ENCODE data around the gene SH2D2A.

DNA sequence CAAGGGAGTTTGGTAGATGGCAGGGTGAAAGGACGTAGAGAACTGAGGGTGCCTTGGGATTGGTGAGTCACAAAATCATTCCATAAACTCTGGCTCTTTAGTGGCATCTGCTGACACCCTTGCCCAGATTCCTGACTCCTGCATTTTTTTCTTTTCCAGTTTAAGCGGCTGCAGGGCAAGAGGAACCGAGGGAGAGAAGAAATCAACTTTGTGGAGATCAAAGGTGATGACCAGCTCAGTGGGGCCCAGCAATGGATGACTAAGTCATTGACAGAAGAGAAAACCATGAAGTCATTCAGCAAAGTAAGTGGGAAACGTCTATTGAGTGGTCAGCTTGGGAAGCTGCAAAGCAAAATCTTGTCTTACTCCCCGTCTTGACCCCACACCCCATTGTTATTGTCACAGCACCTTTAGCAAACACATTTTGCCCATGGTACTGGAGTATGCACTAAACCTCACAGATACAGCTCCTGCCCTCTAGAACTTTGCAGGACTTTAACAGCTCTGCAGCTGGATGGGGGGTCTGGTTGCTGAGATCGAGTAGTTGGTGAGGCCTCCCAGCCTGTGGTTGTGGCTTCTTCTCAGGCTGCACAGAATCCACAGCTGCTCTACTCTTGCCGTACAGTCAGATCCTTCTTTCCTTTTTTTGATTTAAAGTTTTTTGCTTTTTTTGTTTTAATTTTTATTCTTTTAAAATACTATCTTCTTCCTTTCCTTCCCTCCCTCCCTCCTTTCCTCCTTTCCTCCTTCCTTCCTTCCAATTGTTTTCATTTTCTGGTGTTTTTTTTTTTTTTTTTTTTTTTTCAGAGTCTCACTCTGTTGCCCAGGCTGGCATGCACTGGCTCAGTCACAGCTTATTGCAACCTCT, 21.9 kb downstream of the SH2D2A start:
- TF ChIP-seq, protein P1, sequence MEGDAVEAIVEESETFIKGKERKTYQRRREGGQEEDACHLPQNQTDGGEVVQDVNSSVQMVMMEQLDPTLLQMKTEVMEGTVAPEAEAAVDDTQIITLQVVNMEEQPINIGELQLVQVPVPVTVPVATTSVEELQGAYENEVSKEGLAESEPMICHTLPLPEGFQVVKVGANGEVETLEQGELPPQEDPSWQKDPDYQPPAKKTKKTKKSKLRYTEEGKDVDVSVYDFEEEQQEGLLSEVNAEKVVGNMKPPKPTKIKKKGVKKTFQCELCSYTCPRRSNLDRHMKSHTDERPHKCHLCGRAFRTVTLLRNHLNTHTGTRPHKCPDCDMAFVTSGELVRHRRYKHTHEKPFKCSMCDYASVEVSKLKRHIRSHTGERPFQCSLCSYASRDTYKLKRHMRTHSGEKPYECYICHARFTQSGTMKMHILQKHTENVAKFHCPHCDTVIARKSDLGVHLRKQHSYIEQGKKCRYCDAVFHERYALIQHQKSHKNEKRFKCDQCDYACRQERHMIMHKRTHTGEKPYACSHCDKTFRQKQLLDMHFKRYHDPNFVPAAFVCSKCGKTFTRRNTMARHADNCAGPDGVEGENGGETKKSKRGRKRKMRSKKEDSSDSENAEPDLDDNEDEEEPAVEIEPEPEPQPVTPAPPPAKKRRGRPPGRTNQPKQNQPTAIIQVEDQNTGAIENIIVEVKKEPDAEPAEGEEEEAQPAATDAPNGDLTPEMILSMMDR (IDR thresholded peaks at IDR 0.05; ENCODE audit: low read length) = no peak
- no peak for TF ChIP-seq EZH2 (IDR thresholded peaks at IDR 0.05; ENCODE audit: borderline replicate concordance, low read length)
